Activated naive CD8-positive, alpha-beta T cell treated with anti-CD3 and anti-CD28 coated beads for 36 hours (primary cell): ENCODE results near the gene LYZL1. TPM values are rescaled to one million over a fixed set of nuclear protein-coding genes. Genes with fewer than 3 reads are reported as not detected.
"Not testable (repeated sequence)": the region's sequence is repeated elsewhere in the genome, so short reads cannot be mapped to it uniquely, and the experiment has no call there.

ENCODE experiments used
- DNase-seq: peaks from one replicate; pipeline ENCODE4 v3.0.0; 2021
- H3K27ac Mint-ChIP-seq: one replicate; pipeline ENCODE4 v1.8.0; 2022; ENCODE audit warnings: mild to moderate bottlenecking, moderate library complexity, mixed read lengths
- H3K27me3 Mint-ChIP-seq: one replicate; pipeline ENCODE4 v1.8.0; 2022; ENCODE audit warnings: mild to moderate bottlenecking, mixed read lengths
- H3K36me3 Mint-ChIP-seq: one replicate; pipeline ENCODE4 v1.8.0; 2021; ENCODE audit warnings: mild to moderate bottlenecking, mixed read lengths
- H3K4me1 Mint-ChIP-seq: one replicate; pipeline ENCODE4 v1.8.0; 2021; ENCODE audit warnings: mixed read lengths
- H3K4me3 Mint-ChIP-seq: one replicate; pipeline ENCODE4 v1.8.0; 2022; ENCODE audit warnings: mild to moderate bottlenecking, moderate library complexity, mixed read lengths
- H3K9me3 Mint-ChIP-seq: one replicate; pipeline ENCODE4 v1.8.0; 2022; ENCODE audit warnings: mixed read lengths
- total RNA-seq, 2 experiments: library from RNA; stranded (reverse); gene quantifications; one replicate each; pipeline ENCODE4 v1.2.3, GENCODE V29; 2021

Gene LYZL1
- total RNA-seq, 2 experiments from 2014 or later = not detected

GRCh38 chr10:29324220-29324841 is 35.5 kb downstream of the LYZL1 start:
- H3K9me3 Mint-ChIP-seq = no peaks in the 10 kb centered on the region
- no peak overlapping the region for H3K27ac Mint-ChIP-seq
- peaks cover 25% of the 10 kb centered on the region for H3K27me3 Mint-ChIP-seq
- no peak overlapping the region for H3K4me3 Mint-ChIP-seq
- H3K4me1 Mint-ChIP-seq = no peaks in the 10 kb centered on the region
- no peak for DNase-seq
- no peaks in the 10 kb centered on the region for H3K36me3 Mint-ChIP-seq

GRCh38 chr10:29326299-29326698 is 37.4 kb downstream of the LYZL1 start:
- DNase-seq = no peak
- H3K27me3 Mint-ChIP-seq = peaks cover 12% of the 10 kb centered on the region
- H3K9me3 Mint-ChIP-seq = no peaks in the 10 kb centered on the region
- H3K4me3 Mint-ChIP-seq = no peak overlapping the region
- no peaks in the 10 kb centered on the region for H3K36me3 Mint-ChIP-seq
- no peaks in the 10 kb centered on the region for H3K4me1 Mint-ChIP-seq
- no peak overlapping the region for H3K27ac Mint-ChIP-seq

GRCh38 chr10:29326886-29327745 is 38.2 kb downstream of the LYZL1 start:
- no peak overlapping the region for H3K4me3 Mint-ChIP-seq
- no peaks in the 10 kb centered on the region for H3K4me1 Mint-ChIP-seq
- H3K27ac Mint-ChIP-seq = no peak overlapping the region
- H3K36me3 Mint-ChIP-seq = no peaks in the 10 kb centered on the region
- H3K9me3 Mint-ChIP-seq = no peaks in the 10 kb centered on the region
- DNase-seq = no peak
- peaks cover 8% of the 10 kb centered on the region for H3K27me3 Mint-ChIP-seq

GRCh38 chr10:29327746-29328102 is 38.9 kb downstream of the LYZL1 start:
- Mint-ChIP-seq H3K27ac (no peak overlapping the region), H3K36me3 (no peaks in the 10 kb centered on the region), H3K4me3 (no peak overlapping the region), H3K27me3 (peaks cover 14% of the 10 kb centered on the region), H3K4me1 (no peaks in the 10 kb centered on the region), H3K9me3 (no peaks in the 10 kb centered on the region)
- DNase-seq = no peak

- H3K4me1 Mint-ChIP-seq = no peaks in the 10 kb centered on the region
- no peak for DNase-seq
- H3K4me3 Mint-ChIP-seq = no peak overlapping the region
- H3K36me3 Mint-ChIP-seq = no peaks in the 10 kb centered on the region
- no peak overlapping the region for H3K27ac Mint-ChIP-seq
- H3K9me3 Mint-ChIP-seq = no peaks in the 10 kb centered on the region
- H3K27me3 Mint-ChIP-seq = peaks cover 18% of the 10 kb centered on the region
Measured at GRCh38 chr10:29328983-29329382, 40.1 kb downstream of the LYZL1 start.

GRCh38 chr10:29329420-29329819 is 40.5 kb downstream of the LYZL1 start:
- Mint-ChIP-seq H3K4me1 (no peaks in the 10 kb centered on the region), H3K9me3 (no peaks in the 10 kb centered on the region), H3K4me3 (no peak overlapping the region), H3K36me3 (no peaks in the 10 kb centered on the region), H3K27me3 (peaks cover 15% of the 10 kb centered on the region), H3K27ac (no peak overlapping the region)
- DNase-seq = no peak

GRCh38 chr10:29332061-29332760 is 43.3 kb downstream of the LYZL1 start:
- no peaks in the 10 kb centered on the region for H3K4me1 Mint-ChIP-seq
- H3K27me3 Mint-ChIP-seq = peaks cover 17% of the 10 kb centered on the region
- no peak overlapping the region for H3K27ac Mint-ChIP-seq
- no peaks in the 10 kb centered on the region for H3K9me3 Mint-ChIP-seq
- H3K4me3 Mint-ChIP-seq = no peak overlapping the region
- no peak for DNase-seq
- H3K36me3 Mint-ChIP-seq = no peaks in the 10 kb centered on the region

GRCh38 chr10:29332761-29333148 is 43.9 kb downstream of the LYZL1 start:
- H3K4me3 Mint-ChIP-seq = no peak overlapping the region
- peaks cover 17% of the 10 kb centered on the region for H3K27me3 Mint-ChIP-seq
- H3K36me3 Mint-ChIP-seq = no peaks in the 10 kb centered on the region
- H3K27ac Mint-ChIP-seq = no peak overlapping the region
- H3K4me1 Mint-ChIP-seq = no peaks in the 10 kb centered on the region
- no peaks in the 10 kb centered on the region for H3K9me3 Mint-ChIP-seq
- no peak for DNase-seq

- not testable (repeated sequence) for H3K9me3 Mint-ChIP-seq, H3K36me3 Mint-ChIP-seq, H3K4me1 Mint-ChIP-seq, DNase-seq, H3K4me3 Mint-ChIP-seq, H3K27ac Mint-ChIP-seq
- H3K27me3 Mint-ChIP-seq = peaks cover 17% of the 10 kb centered on the region
Measured at GRCh38 chr10:29337526-29337925, 48.7 kb downstream of the LYZL1 start.

- no peak for DNase-seq
- H3K27ac Mint-ChIP-seq = no peak overlapping the region
- H3K27me3 Mint-ChIP-seq = peaks cover 21% of the 10 kb centered on the region
- H3K9me3 Mint-ChIP-seq = peaks cover 5% of the 10 kb centered on the region
- peaks cover 4% of the 10 kb centered on the region for H3K4me1 Mint-ChIP-seq
- no peak overlapping the region for H3K4me3 Mint-ChIP-seq
- peaks cover 4% of the 10 kb centered on the region for H3K36me3 Mint-ChIP-seq
Measured at GRCh38 chr10:29343607-29344038, 54.8 kb downstream of the LYZL1 start.

GRCh38 chr10:29344073-29344820 is 55.4 kb downstream of the LYZL1 start:
- Mint-ChIP-seq H3K4me3 (no peak overlapping the region), H3K36me3 (peaks cover 4% of the 10 kb centered on the region), H3K4me1 (peaks cover 4% of the 10 kb centered on the region), H3K27ac (no peak overlapping the region), H3K27me3 (peaks cover 23% of the 10 kb centered on the region), H3K9me3 (peaks cover 5% of the 10 kb centered on the region)
- no peak for DNase-seq

- Mint-ChIP-seq H3K9me3 (peaks cover 5% of the 10 kb centered on the region), H3K27me3 (peaks cover 23% of the 10 kb centered on the region), H3K4me1 (peaks cover 4% of the 10 kb centered on the region), H3K36me3 (peaks cover 4% of the 10 kb centered on the region), H3K27ac (no peak overlapping the region), H3K4me3 (no peak overlapping the region)
- DNase-seq = no peak
Measured at GRCh38 chr10:29345144-29345909, 56.5 kb downstream of the LYZL1 start.

GRCh38 chr10:29345910-29346209 is 57.0 kb downstream of the LYZL1 start:
- no peak for DNase-seq
- Mint-ChIP-seq H3K4me3 (no peak overlapping the region), H3K9me3 (peaks cover 5% of the 10 kb centered on the region), H3K27me3 (peaks cover 23% of the 10 kb centered on the region), H3K36me3 (peaks cover 4% of the 10 kb centered on the region), H3K27ac (no peak overlapping the region), H3K4me1 (peaks cover 4% of the 10 kb centered on the region)

- H3K4me3 Mint-ChIP-seq = no peak overlapping the region
- no peak for DNase-seq
- H3K27ac Mint-ChIP-seq = no peak overlapping the region
- peaks cover 23% of the 10 kb centered on the region for H3K27me3 Mint-ChIP-seq
- peaks cover 5% of the 10 kb centered on the region for H3K9me3 Mint-ChIP-seq
- H3K36me3 Mint-ChIP-seq = peaks cover 4% of the 10 kb centered on the region
- peaks cover 4% of the 10 kb centered on the region for H3K4me1 Mint-ChIP-seq
Measured at GRCh38 chr10:29346296-29347001, 57.6 kb downstream of the LYZL1 start.
